ENCODE results near the gene NUAK2.

NUAK2 gene

GRCh38 chr1:205309741-205310140 is 11.8 kb downstream of the NUAK2 start:
- POLR2A ChIA-PET = interaction anchor here (1.0 kb wide), 1 partner anchor 22 kb away, joined by 3 read pairs; no protein-coding TSS in a partner anchor
- no peak for TF ChIP-seq FOXA1 (IDR thresholded peaks at IDR 0.05)
- TF ChIP-seq L3MBTL2 (conservative IDR thresholded peaks at IDR 0.05) = no peak
- TF ChIP-seq SP1 (IDR thresholded peaks at IDR 0.05) = no peak
- TF ChIP-seq BHLHE40 (IDR thresholded peaks at IDR 0.05; ENCODE audit: borderline replicate concordance) = no peak
- TF ChIP-seq ELF4 (IDR thresholded peaks at IDR 0.05) = no peak
- TF ChIP-seq FOXK2 (IDR thresholded peaks at IDR 0.05) = no peak
- no peak for TF ChIP-seq CTBP1 (IDR thresholded peaks at IDR 0.05; ENCODE audit: borderline replicate concordance)
- CTCF ChIA-PET = no interaction called here
- no peak for DNase-seq (ENCODE audit: extremely low spot score)

- DNase-seq (ENCODE audit: extremely low spot score) = no peak
- ChIA-PET CTCF (no interaction called here), POLR2A (no interaction called here)
- TF ChIP-seq NFRKB (IDR thresholded peaks at IDR 0.05) = no peak
- TF ChIP-seq FOXA1 (IDR thresholded peaks at IDR 0.05) = no peak
- TF ChIP-seq CTBP1 (IDR thresholded peaks at IDR 0.05; ENCODE audit: borderline replicate concordance) = no peak
- TF ChIP-seq FOXK2 (IDR thresholded peaks at IDR 0.05) = no peak
- TF ChIP-seq ZNF384 (IDR thresholded peaks at IDR 0.05) = no peak
- no peak for TF ChIP-seq FOXM1 (IDR thresholded peaks at IDR 0.05; ENCODE audit: borderline replicate concordance)
- TF ChIP-seq TARDBP (IDR thresholded peaks at IDR 0.05) = no peak
- TF ChIP-seq ELF4 (IDR thresholded peaks at IDR 0.05) = no peak
- TF ChIP-seq BHLHE40 (IDR thresholded peaks at IDR 0.05; ENCODE audit: borderline replicate concordance) = no peak
- TF ChIP-seq SUZ12 (IDR thresholded peaks at IDR 0.05) = no peak
- no peak for TF ChIP-seq PKNOX1 (IDR thresholded peaks at IDR 0.05)
- no peak for TF ChIP-seq HDGF (IDR thresholded peaks at IDR 0.05; ENCODE audit: borderline replicate concordance)
- TF ChIP-seq LEF1 (IDR thresholded peaks at IDR 0.05; ENCODE audit: borderline replicate concordance) = no peak
- TF ChIP-seq ARNT (IDR thresholded peaks at IDR 0.05) = no peak
- no peak for TF ChIP-seq SP1 (IDR thresholded peaks at IDR 0.05)
- TF ChIP-seq L3MBTL2 (conservative IDR thresholded peaks at IDR 0.05) = no peak
Measured at GRCh38 chr1:205306929-205307566, 14.5 kb downstream of the NUAK2 start.

- no peak for DNase-seq (ENCODE audit: extremely low spot score)
- POLR2A ChIA-PET = no interaction called here
- TF ChIP-seq ZNF384 (IDR thresholded peaks at IDR 0.05) = no peak
- no peak for TF ChIP-seq SP1 (IDR thresholded peaks at IDR 0.05)
- TF ChIP-seq TARDBP (IDR thresholded peaks at IDR 0.05) = no peak
- TF ChIP-seq FOXA1 (IDR thresholded peaks at IDR 0.05) = no peak
- TF ChIP-seq ELF4 (IDR thresholded peaks at IDR 0.05) = no peak
- TF ChIP-seq L3MBTL2 (conservative IDR thresholded peaks at IDR 0.05) = no peak
- TF ChIP-seq FOXK2 (IDR thresholded peaks at IDR 0.05) = no peak
- no peak for TF ChIP-seq HDGF (IDR thresholded peaks at IDR 0.05; ENCODE audit: borderline replicate concordance)
- no peak for TF ChIP-seq LEF1 (IDR thresholded peaks at IDR 0.05; ENCODE audit: borderline replicate concordance)
- no peak for TF ChIP-seq NFRKB (IDR thresholded peaks at IDR 0.05)
- TF ChIP-seq PKNOX1 (IDR thresholded peaks at IDR 0.05) = no peak
- no peak for TF ChIP-seq CTBP1 (IDR thresholded peaks at IDR 0.05; ENCODE audit: borderline replicate concordance)
- TF ChIP-seq BHLHE40 (IDR thresholded peaks at IDR 0.05; ENCODE audit: borderline replicate concordance) = no peak
- no peak for TF ChIP-seq ARNT (IDR thresholded peaks at IDR 0.05)
- no peak for TF ChIP-seq FOXM1 (IDR thresholded peaks at IDR 0.05; ENCODE audit: borderline replicate concordance)
- TF ChIP-seq SUZ12 (IDR thresholded peaks at IDR 0.05) = no peak
- CTCF ChIA-PET = interaction anchor here (1.1 kb wide), 1 partner anchor 243 kb away, joined by 3 read pairs; no protein-coding TSS in a partner anchor
Measured at GRCh38 chr1:205304695-205305070, 16.9 kb downstream of the NUAK2 start.

- no peak for TF ChIP-seq BHLHE40 (IDR thresholded peaks at IDR 0.05; ENCODE audit: borderline replicate concordance)
- TF ChIP-seq TARDBP (IDR thresholded peaks at IDR 0.05) = no peak
- CTCF ChIA-PET = interaction anchor here (1.1 kb wide), 1 partner anchor 242 kb away, joined by 3 read pairs; no protein-coding TSS in a partner anchor
- DNase-seq (ENCODE audit: extremely low spot score) = no peak
- POLR2A ChIA-PET = no interaction called here
Measured at GRCh38 chr1:205304046-205304694, 17.4 kb downstream of the NUAK2 start.

GRCh38 chr1:205303247-205303888 is 18.2 kb downstream of the NUAK2 start:
- ChIA-PET POLR2A (no interaction called here), CTCF (interaction anchor here (0.7 to 0.9 kb wide), 2 partner anchors 9 to 365 kb away, joined by 3 to 4 read pairs; no protein-coding TSS in a partner anchor)
- TF ChIP-seq TARDBP (IDR thresholded peaks at IDR 0.05) (no peak), CTBP1 (IDR thresholded peaks at IDR 0.05; ENCODE audit: borderline replicate concordance) (no peak), ARNT (IDR thresholded peaks at IDR 0.05) (no peak), LEF1 (IDR thresholded peaks at IDR 0.05; ENCODE audit: borderline replicate concordance) (no peak), BHLHE40 (IDR thresholded peaks at IDR 0.05; ENCODE audit: borderline replicate concordance) (no peak), ELF4 (IDR thresholded peaks at IDR 0.05) (no peak), NFRKB (IDR thresholded peaks at IDR 0.05) (no peak), HDGF (IDR thresholded peaks at IDR 0.05; ENCODE audit: borderline replicate concordance) (no peak), FOXM1 (IDR thresholded peaks at IDR 0.05; ENCODE audit: borderline replicate concordance) (no peak), PKNOX1 (IDR thresholded peaks at IDR 0.05) (no peak), SP1 (IDR thresholded peaks at IDR 0.05) (no peak), FOXA1 (IDR thresholded peaks at IDR 0.05) (no peak), FOXK2 (IDR thresholded peaks at IDR 0.05) (no peak), ZNF384 (IDR thresholded peaks at IDR 0.05) (no peak), L3MBTL2 (conservative IDR thresholded peaks at IDR 0.05) (no peak), SUZ12 (IDR thresholded peaks at IDR 0.05) (no peak)
- DNase-seq (ENCODE audit: extremely low spot score) = no peak

Data from HEK293T (cell line).